NCI-H2227 treated with DMSO at 0.1 percent for 48 hours (cell line): ENCODE results near the gene PACSIN1.

Experiments used
- DNase-seq: peaks from one replicate; lab custom pipeline; 2025; lab: John Stamatoyannopoulos, UW

The PACSIN1 gene

DNA sequence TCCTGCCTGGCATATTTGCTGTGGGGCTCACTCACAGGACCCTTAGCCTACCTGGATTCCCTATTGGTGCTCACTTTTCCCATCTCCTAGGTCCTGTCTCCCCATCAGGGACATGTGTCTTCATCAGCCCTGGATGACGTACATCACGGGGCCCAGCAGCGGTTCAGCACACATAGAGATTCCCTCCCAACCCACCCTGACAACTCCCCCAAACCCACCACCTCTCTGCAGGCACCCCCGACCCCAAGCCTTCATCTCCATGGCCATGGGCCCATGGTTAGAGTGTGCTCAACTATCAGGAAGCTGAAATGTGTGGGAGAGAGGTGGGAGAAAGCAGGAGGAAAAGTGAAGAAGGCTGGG, 115.7 kb downstream of the PACSIN1 start:
- DNase-seq, result no peak

DNA sequence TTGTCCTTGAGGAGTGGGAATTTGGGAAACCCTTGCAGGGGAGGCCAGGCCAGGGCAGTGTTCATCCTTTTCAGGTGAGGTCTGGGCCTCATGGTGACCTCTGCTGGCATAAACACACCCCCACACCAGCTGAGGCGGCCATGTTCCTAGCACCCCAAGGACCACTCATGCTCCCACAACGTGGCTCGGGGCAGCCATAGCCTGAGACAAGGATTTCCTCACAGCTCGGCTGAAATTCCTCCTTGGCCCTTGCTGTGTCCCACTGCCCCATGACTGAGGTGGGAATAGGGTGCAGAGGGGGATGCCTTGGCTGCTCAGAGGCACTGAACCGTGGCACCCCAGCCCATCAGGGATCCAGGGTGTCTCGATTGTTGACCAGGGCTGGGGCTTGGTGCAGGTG, 117.6 kb downstream of the PACSIN1 start:
- DNase-seq, result no peak

DNA sequence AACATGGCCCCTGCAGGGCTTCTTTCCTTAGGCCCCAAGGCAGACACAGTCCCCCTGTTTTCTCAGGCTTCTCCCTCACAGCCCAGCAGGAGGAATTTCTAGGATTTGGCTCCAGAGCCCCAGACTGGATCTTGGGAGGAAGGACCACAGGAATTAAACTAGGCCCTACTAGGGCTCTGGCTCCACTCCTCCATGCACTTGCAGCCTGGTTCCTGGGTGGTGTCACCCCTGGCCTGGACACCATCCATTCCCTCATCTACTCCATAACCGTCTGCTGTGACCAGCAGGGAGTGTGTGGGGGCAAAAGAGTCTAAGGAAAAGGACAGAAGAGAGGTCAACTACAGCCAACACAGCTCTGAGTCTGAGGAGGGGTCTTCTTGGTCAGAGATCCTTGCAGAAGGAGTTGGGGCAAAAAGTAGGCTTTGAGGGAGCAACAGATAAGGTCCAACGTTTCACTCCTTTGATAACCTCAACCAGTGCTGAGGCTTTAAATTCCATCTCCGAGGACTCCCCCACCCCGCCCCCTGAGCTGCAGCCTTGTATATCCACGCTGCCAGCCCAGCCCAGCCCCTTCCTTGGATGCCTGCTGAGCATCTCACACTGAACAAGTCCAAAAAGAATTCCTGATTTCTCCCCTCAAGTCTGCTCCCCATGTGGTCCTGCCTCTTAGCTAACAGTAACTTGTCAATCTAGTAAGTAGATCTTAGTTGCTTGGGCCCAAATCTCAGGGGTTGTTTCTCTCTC, 118.2 kb downstream of the PACSIN1 start:
- DNase-seq, result no peak

DNA sequence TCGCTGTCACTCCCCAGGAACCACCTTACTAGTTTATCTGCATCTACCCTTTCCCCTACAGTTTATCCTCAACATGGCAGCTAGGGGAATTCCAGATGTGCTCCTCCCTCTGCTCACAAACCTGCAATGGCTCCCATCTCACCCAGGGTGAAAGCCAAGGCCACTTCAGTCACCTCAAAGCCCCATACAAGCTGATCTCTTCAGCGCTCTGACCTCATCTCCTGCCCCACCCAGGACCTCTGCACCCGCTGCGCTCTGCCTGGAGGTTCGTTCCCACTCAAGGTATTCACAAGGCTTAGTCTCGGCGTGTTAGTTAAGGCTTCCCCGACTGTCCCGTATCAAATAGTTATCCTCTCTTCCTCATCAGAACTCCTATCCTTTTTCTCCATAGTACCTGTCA, 118.8 kb downstream of the PACSIN1 start:
- no peak for DNase-seq
